Neural crest cell (in vitro differentiated cells): ENCODE measurements around the gene PLEKHG5. TPM values are rescaled to one million over a fixed set of nuclear protein-coding genes. Genes with fewer than 3 reads are reported as not detected.
A peak's percentile ranks its signal among the peaks of the same experiment; 100 is the strongest.

Source experiments
- DNase-seq: peaks from one replicate; pipeline ENCODE4 v3.0.0; 2021; ENCODE audit warnings: low read depth, mixed read lengths, low spot score
- H3K27ac Mint-ChIP-seq: one replicate; pipeline ENCODE4 v1.8.0; 2021; ENCODE audit warnings: mild to moderate bottlenecking, mixed read lengths; ENCODE audit not compliant: unreplicated experiment
- H3K27me3 Mint-ChIP-seq: 2 replicates; pipeline ENCODE4 v1.8.0; 2021; ENCODE audit warnings: low read depth, mild to moderate bottlenecking, mixed read lengths
- H3K36me3 Mint-ChIP-seq: 2 replicates; pipeline ENCODE4 v1.8.0; 2021; ENCODE audit warnings: low read depth, mild to moderate bottlenecking, mixed read lengths
- H3K4me1 Mint-ChIP-seq: 2 replicates; pipeline ENCODE4 v1.8.0; 2021; ENCODE audit warnings: mixed read lengths
- H3K4me3 Mint-ChIP-seq: one replicate; pipeline ENCODE4 v1.8.0; 2021; ENCODE audit warnings: mild to moderate bottlenecking, mixed read lengths
- H3K9me3 Mint-ChIP-seq: 2 replicates; pipeline ENCODE4 v1.8.0; 2021; ENCODE audit warnings: mixed read lengths
- total RNA-seq: library from RNA; stranded (reverse); gene quantifications from 2 replicates; pipeline ENCODE4 v1.2.1, GENCODE V29; 2021
- TF ChIP-seq, protein P1 (sequence below): fragments of 200-600 bp; sonication (generic); conservative IDR thresholded peaks from 2 replicates; pipeline ENCODE4 v1.5.0; 2021; ENCODE audit warnings: antibody characterized with exemption, mild to moderate bottlenecking

PLEKHG5 gene
- total RNA-seq, 1 donor from 2014 or later: 31.7 TPM

GRCh38 chr1:6503884-6504602 is 12.6 kb upstream of the PLEKHG5 start:
- H3K4me3 Mint-ChIP-seq: no peak overlapping the region
- TF ChIP-seq, protein P1, sequence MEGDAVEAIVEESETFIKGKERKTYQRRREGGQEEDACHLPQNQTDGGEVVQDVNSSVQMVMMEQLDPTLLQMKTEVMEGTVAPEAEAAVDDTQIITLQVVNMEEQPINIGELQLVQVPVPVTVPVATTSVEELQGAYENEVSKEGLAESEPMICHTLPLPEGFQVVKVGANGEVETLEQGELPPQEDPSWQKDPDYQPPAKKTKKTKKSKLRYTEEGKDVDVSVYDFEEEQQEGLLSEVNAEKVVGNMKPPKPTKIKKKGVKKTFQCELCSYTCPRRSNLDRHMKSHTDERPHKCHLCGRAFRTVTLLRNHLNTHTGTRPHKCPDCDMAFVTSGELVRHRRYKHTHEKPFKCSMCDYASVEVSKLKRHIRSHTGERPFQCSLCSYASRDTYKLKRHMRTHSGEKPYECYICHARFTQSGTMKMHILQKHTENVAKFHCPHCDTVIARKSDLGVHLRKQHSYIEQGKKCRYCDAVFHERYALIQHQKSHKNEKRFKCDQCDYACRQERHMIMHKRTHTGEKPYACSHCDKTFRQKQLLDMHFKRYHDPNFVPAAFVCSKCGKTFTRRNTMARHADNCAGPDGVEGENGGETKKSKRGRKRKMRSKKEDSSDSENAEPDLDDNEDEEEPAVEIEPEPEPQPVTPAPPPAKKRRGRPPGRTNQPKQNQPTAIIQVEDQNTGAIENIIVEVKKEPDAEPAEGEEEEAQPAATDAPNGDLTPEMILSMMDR: no peak
- no peak overlapping the region for H3K27ac Mint-ChIP-seq

GRCh38 chr1:6502000-6502891 is 10.8 kb upstream of the PLEKHG5 start:
- Mint-ChIP-seq H3K4me3 (no peak overlapping the region), H3K27ac (no peak overlapping the region), H3K9me3 (no peaks in the 10 kb centered on the region), H3K4me1 (peaks cover 26% of the 10 kb centered on the region), H3K27me3 (peaks cover 3% of the 10 kb centered on the region), H3K36me3 (no peaks in the 10 kb centered on the region)
- TF ChIP-seq, protein P1: no peak
- DNase-seq: no peak

More at GRCh38 chr1:6503884-6504602, 12.6 kb upstream of the PLEKHG5 start:
- Mint-ChIP-seq H3K4me1 (peaks cover 19% of the 10 kb centered on the region), H3K27me3 (peaks cover 3% of the 10 kb centered on the region), H3K36me3 (no peaks in the 10 kb centered on the region), H3K9me3 (no peaks in the 10 kb centered on the region)
- DNase-seq: no peak

- Mint-ChIP-seq H3K27me3 (peaks cover 6% of the 10 kb centered on the region), H3K36me3 (no peaks in the 10 kb centered on the region), H3K4me1 (peaks cover 21% of the 10 kb centered on the region), H3K27ac (no peak overlapping the region), H3K9me3 (no peaks in the 10 kb centered on the region), H3K4me3 (peak overlapping the region; percentile 31)
- no peak for DNase-seq
- TF ChIP-seq, protein P1: no peak
Observed at GRCh38 chr1:6501279-6501813, 9.9 kb upstream of the PLEKHG5 start.

GRCh38 chr1:6500544-6501278 is 9.2 kb upstream of the PLEKHG5 start:
- Mint-ChIP-seq H3K4me3 (peak overlapping the region; percentile 31), H3K36me3 (no peaks in the 10 kb centered on the region), H3K27me3 (peaks cover 6% of the 10 kb centered on the region), H3K9me3 (no peaks in the 10 kb centered on the region), H3K27ac (no peak overlapping the region), H3K4me1 (peaks cover 20% of the 10 kb centered on the region)
- no peak for DNase-seq
- TF ChIP-seq, protein P1: no peak

- Mint-ChIP-seq H3K27ac (no peak overlapping the region), H3K4me1 (peaks cover 16% of the 10 kb centered on the region)
Observed at GRCh38 chr1:6499296-6499695, 7.8 kb upstream of the PLEKHG5 start.

More at GRCh38 chr1:6499296-6499695, 7.8 kb upstream of the PLEKHG5 start:
- peak overlapping the region; percentile 66 for H3K4me3 Mint-ChIP-seq
- no peaks in the 10 kb centered on the region for H3K9me3 Mint-ChIP-seq
- H3K27me3 Mint-ChIP-seq: peaks cover 6% of the 10 kb centered on the region
- no peaks in the 10 kb centered on the region for H3K36me3 Mint-ChIP-seq
- TF ChIP-seq, protein P1: no peak
- DNase-seq: no peak
